GM19240 (cell line): Measurements from ENCODE around the gene CTDSPL2.
"Not testable (repeated sequence)": the region's sequence is repeated elsewhere in the genome, so short reads cannot be mapped to it uniquely, and the experiment has no call there.

ENCODE experiments used
- DNase-seq: peaks from one replicate; pipeline ENCODE4 v3.0.0; 2011; ENCODE audit warnings: low spot score; ENCODE audit not compliant: insufficient read length

Gene CTDSPL2

GRCh38 chr15:44482090-44482489, 54.7 kb downstream of the CTDSPL2 start:
- DNase-seq = no peak

GRCh38 chr15:44485880-44486279, 58.5 kb downstream of the CTDSPL2 start:
- no peak for DNase-seq

- DNase-seq = no peak
Measured at GRCh38 chr15:44489464-44489863, 62.0 kb downstream of the CTDSPL2 start.

- no peak for DNase-seq
Measured at GRCh38 chr15:44490622-44491021, 63.2 kb downstream of the CTDSPL2 start.

GRCh38 chr15:44492040-44492439, 64.6 kb downstream of the CTDSPL2 start:
- no peak for DNase-seq

GRCh38 chr15:44492672-44493071, 65.2 kb downstream of the CTDSPL2 start:
- DNase-seq = no peak

DNA sequence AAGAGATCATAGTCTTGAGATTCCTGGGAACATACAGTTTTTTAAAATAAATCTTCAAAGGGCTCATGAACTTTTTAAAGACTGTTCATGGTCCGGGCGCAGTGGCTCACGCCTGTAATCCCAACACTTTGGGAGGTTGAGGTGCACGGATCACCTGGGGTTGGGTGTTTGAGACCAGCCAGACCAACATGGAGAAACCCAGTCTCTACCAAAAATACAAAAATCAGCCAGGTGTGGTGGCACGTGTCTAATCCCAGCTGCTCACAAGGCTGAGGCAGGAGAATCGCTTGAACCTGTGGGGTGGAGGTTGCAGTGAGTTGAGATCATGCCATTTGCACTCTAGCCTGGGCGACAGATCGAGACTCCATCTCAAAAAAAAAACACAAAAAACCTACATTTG, 68.1 kb downstream of the CTDSPL2 start:
- no peak for DNase-seq

DNA sequence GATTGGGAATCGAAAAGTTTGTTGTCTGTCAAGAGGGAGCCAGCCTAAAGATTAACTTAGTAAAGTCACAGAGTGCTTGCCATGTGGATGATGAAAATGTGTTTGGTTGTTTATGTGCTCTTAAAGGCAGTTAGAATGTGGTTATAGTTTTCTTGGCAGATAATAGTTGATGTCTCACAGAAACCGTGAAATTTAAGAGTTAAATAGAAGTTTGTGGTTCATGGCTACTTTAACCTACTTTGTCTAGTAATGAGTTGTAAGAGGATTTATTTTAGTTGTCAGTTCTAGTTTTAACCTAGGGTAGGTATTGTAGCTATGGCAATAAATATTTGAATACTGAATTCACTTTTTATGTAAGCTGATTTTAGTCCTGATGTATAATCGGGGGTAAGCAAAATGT, 73.1 kb downstream of the CTDSPL2 start:
- no peak for DNase-seq

DNA sequence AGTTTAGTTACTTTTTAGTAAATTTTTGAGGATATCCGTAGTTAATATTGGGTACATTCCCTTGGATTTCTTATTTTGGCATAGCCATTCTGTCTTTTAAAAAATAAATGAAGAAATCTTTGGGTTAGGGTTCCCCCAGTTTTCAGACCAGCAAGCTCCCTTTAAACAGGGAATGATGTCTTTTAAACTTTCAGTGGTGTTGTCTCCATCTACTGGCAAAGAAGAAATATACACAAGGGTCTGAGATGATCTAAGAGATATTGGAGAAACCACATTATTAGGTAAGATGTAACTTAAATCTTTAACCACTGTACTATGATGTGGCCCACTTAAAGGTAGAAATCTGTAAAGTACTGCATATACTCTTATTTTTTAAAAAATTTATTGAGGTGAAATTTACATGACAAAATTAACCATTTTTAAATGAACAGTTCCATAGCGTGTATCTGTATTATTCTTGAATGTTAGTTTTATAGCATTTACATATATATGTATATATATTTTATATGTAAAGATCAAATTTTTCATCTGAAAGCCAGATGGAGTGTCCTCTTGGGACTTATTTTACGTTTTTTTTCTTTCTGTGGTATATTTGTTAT, 74.4 kb downstream of the CTDSPL2 start:
- DNase-seq = peak; percentile 23

DNA sequence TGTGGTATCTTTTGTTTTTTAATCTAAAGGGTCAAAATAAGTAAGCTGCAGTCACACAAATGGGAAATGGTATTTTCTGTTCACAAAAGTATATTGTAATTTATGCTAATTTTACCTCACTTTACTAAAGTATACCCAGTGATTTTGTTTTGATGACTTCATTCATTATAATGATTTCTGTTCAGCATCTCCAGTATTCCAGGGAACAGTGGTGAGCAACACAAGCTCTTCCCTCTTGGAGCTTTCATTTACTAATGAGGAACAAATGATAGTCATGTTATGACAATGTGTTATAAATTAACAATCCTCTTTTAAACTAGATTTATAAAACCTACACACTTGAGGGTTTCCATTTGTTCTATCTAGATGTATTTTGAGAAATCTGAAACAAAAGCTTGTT, 89.0 kb downstream of the CTDSPL2 start:
- no peak for DNase-seq

GRCh38 chr15:44519537-44519936, 92.1 kb downstream of the CTDSPL2 start:
- DNase-seq = no peak

- DNase-seq = no peak
Measured at GRCh38 chr15:44525018-44525417, 97.6 kb downstream of the CTDSPL2 start.

- DNase-seq = no peak
Measured at GRCh38 chr15:44527241-44527640, 99.8 kb downstream of the CTDSPL2 start.

DNA sequence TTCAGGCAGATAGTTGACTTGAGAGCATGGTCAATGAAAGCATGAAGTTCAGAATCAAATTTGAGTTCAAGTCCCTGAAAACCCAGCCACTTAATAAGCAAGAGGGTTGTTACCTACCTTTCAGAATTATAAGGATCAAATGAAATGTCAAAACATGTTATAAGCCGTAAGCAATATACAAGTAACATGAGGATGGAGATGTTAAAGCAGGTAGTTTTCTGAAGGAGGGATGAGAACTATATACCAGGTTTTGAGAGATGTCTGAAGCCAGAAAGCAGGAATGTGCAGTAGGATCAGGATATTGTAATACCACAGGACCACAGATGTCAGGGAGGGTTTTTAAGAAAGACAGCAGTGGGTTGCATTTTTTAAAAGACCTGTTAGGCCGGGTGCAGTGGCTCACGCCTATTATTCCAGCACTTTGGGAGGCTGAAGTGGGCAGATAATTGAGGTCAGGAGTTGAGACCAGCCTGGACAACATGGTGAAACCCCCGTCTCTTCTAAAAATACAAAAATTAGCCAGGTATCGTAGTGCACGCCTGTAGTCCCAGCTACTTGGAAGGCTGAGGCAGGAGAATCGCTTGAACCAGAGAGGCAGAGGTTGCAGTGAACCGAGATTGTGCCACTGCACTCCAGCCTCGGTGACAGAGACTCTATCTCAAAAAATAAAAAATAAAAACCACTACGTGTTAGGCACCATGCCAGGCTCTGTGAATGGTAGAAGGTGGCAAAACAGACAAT, 102.6 kb downstream of the CTDSPL2 start:
- no peak for DNase-seq

DNA sequence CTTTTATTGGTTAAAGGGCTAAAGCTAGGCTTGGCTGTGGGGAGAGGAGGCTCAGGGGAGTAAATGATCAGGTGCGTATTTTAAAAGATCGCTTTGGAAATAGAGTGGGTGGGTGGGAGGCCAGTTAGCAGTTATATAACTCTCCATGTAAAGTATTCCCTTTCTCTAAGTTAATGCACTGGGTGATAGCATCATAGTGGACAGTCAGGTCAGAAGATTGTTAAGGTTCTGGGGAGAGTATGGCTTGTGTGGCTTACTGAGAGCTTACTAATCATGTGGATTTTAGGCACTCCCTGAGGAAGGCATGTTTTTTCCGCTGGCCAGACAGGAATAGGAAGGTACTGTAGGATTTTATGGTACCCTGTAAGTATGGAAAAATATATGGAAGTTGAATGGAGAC, 103.2 kb downstream of the CTDSPL2 start:
- DNase-seq = no peak

GRCh38 chr15:44532275-44532674, 104.8 kb downstream of the CTDSPL2 start:
- DNase-seq = not testable (repeated sequence)

DNA sequence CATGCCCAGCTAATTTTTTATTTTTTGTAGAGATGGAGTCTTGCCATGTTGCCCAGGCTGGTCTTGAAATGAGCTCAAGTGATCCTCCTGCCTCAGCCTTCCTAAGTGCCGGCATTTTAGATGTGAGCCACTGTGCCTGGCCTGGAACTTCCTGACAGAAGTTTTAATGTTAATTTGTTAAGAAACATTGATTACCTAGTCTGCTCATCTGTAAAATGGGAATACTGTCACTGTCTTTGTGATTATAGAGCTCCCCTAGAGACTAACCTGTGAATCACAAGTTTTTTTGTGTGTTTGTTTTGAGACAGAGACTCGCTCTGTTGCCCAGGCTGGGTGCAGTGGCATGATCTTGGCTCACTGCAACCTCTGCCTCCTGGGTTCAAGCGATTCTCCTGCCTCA, 105.3 kb downstream of the CTDSPL2 start:
- DNase-seq = no peak

DNA sequence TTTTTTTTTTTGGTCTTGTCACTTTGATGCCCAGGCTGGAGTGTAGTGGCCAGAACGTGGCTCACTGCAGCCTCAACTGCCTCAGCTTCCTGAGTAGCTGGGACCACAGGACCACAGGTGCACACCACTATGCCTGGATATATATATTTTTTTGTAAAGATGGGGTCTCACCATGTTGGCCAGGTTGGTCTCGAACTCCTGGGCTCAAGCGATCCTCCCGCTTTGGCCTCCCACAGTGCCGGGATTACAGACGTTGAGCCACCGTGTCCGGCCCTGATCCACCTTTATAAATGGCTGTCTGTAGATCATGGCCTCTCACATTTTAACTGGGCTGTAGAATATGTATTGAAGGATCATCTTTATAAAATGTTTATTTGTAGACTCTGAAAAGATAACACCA, 107.7 kb downstream of the CTDSPL2 start:
- DNase-seq = no peak

DNA sequence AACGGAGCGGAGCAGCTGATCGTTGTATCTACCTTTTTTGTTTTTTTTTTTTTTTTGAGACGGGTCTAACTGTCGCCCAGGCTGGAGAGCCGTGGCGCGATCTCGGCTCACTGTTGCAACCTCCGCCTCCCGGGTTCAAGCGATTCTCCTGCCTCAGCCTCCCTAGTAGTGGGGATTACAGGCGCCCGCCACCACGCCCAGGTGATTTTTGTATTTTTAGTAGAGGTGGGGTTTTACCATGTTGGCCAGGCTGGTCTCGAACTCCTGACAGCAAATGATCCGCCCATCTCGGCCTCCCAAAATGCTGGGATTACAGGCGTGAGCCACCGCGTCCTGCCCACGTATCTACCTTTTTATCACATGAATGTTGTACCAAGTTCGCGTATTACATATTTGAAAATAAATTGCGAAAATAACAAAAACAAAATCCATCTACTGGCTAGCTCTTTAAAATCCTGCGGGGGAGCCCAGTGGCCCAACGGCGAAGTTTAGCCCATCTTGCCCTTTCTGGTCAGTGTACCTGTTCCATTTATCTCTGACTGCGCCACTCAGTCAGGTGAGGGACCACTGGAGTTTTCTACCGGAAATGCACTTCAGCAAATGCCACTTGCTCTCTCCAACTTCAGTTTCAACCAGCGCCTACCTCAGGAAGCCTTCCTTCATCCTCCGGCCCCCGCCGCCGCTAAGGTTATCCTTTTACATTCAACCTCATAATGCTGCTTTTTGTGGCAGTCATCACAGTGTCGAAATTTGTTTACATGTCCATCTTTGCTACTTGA, 108.3 kb downstream of the CTDSPL2 start:
- DNase-seq = no peak

DNA sequence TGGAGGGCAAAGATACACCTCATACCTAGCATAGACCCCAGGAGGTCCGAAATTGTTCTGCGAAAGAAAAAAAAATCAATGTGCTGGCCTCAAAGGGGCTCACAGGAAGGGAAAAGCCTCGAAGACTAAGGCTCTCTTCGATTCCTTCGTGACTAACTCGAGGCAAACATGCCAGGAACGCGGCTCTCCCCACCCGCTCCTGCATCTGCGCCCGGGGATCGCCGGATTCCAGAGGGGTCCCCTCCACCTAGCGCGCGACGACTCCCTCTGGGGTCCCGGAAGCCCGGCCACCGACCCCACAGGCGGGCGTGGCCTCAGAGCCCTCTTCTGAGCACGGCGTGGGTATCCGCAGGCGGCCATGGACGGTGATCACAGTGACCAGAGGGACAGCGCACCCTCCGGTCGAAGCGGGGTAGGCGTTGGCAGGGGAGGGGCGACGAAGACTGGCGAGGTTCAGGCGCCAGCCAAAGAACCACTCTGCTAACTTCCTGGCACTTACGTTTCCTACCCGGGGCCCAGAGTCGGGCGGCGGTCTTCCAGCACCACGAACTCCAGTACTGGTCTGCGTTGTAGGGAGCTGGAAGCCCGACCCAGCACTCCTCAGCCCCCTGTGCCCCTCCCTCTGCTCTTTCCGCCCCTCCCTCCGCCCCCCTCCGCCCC, 109.0 kb downstream of the CTDSPL2 start:
- peak; percentile 11 for DNase-seq

DNA sequence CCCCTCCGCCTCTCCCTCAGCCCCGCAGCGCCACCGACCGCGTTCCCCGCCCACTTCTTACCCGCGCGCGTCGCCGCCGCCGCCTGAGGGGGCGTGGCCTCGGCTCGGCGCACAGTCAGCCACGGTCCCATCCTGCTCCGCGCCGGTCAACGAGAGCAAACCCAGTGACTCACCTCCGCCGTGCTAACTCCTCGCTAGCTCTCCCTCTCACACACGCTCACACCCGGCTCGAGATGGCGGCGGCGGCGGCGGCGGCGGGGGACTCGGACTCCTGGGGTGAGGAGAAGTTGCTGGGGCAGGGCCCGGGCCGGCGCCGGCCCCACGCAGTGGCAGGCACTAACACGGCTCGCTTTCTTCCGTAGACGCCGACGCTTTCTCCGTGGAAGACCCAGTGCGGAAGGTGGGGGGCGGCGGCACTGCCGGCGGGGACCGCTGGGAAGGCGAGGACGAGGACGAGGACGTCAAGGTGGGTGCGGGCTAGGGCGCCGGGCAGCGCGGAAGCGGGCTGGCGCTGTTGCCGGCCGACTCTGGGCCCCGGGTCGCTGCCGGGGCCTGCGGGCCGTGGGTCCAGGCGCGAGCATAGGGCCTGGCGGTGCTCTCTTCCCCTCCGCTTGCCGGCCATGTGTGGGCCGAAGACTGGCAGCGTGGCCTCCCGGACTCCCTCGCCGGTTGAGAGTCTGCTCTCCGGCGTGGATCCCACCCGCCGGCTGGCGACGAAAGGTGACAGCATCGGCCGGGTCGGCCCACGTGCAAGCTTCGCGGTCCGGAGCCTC, 109.7 kb downstream of the CTDSPL2 start, which contains the start of gene EIF3J:
EIF3J (plus strand) TSS at position 186 of the 773 bp plus-strand sequence; CDS start at position 234, 48 bp downstream.
- peak; percentile 72 for DNase-seq
